ENCODE data around the gene TBC1D2B. TPM values are rescaled to one million over a fixed set of nuclear protein-coding genes. Genes with fewer than 3 reads are reported as not detected.

Gene TBC1D2B
- total RNA-seq, 1 experiment from 2014 or later = 18.3 TPM

GRCh38 chr15:78080088-78080460 is 2.6 kb upstream of the TBC1D2B start:
- no peak overlapping the region for H3K4me3 Mint-ChIP-seq
- H3K9me3 Mint-ChIP-seq = no peaks in the 10 kb centered on the region
- H3K36me3 Mint-ChIP-seq = peaks cover 2% of the 10 kb centered on the region; the same call in 1 of the 2 replicates
- TF ChIP-seq SOX15 (CRISPR knock-in tag; IDR thresholded peaks at IDR 0.05) (no peak), JAZF1 (CRISPR knock-in tag; IDR thresholded peaks at IDR 0.05) (no peak), ZNF532 (CRISPR knock-in tag; IDR thresholded peaks at IDR 0.05; ENCODE audit: borderline replicate concordance) (no peak), CREM (CRISPR knock-in tag; IDR thresholded peaks at IDR 0.05) (no peak)
- TF ChIP-seq, protein P1, sequence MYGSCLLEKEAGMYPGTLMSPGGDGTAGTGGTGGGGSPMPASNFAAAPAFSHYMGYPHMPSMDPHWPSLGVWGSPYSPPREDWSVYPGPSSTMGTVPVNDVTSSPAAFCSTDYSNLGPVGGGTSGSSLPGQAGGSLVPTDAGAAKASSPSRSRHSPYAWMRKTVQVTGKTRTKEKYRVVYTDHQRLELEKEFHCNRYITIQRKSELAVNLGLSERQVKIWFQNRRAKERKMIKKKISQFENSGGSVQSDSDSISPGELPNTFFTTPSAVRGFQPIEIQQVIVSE (CRISPR knock-in tag; IDR thresholded peaks at IDR 0.05; ENCODE audit: borderline replicate concordance) = no peak
- ATAC-seq (no peak), DNase-seq (ENCODE audit: low spot score) (no peak)
- H3K4me1 Mint-ChIP-seq = peaks cover 10% of the 10 kb centered on the region
- POLR2A ChIA-PET = no interaction called here
- CTCF ChIA-PET = interaction anchor here (2.6 kb wide), 1 partner anchor 29 kb away, joined by 10 read pairs; no protein-coding TSS in a partner anchor
- no peak overlapping the region for H3K27ac Mint-ChIP-seq
- H3K27me3 Mint-ChIP-seq (ENCODE audit: low read depth) = peaks cover 6% of the 10 kb centered on the region

DNA sequence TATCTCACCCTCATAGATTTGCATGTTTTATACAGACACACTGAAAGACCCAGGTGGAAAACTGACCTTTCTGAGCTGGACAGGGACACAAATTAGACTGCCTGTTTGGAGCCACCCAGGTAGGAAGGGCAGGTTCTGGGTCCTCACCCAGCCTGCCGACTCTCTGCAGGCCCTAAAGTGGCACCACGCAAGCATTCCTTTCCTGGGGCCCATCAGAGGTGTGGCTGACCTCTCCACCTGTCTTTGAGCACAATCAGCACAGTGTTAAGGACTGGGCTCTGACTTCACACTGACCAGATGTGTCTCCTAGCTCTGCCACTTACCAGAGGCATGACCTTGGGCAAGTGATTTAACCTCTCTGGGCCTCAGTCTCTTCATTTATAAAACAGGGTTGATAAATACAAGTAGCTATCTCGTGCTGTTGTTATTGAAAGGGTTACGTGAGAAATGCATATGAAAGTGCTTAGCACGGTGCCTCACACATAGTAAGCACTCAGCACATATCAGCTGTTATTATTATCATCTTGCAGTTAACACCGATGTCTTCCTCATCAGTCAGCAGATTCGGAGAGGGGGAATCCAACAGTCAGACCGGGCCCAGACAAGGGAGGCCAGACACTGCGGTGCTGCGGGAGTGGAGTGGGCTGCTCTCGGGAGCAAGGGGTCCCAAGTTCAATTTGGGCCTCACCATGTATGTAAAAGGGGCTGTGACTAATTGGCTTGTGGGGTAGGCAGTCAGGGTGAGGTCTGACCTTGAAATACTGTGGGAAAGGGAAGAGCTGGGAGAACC is 2.0 kb upstream of the TBC1D2B start:
- CTCF ChIA-PET = interaction anchor here (2.6 kb wide), 1 partner anchor 29 kb away, joined by 10 read pairs; no protein-coding TSS in a partner anchor
- H3K27ac Mint-ChIP-seq = no peak overlapping the region
- H3K4me1 Mint-ChIP-seq = peaks cover 10% of the 10 kb centered on the region
- POLR2A ChIA-PET = no interaction called here
- no peak overlapping the region for H3K4me3 Mint-ChIP-seq
- peaks cover 2% of the 10 kb centered on the region; the same call in 1 of the 2 replicates for H3K36me3 Mint-ChIP-seq
- ATAC-seq (no peak), DNase-seq (ENCODE audit: low spot score) (no peak)
- peaks cover 6% of the 10 kb centered on the region for H3K27me3 Mint-ChIP-seq (ENCODE audit: low read depth)
- H3K9me3 Mint-ChIP-seq = no peaks in the 10 kb centered on the region
- TF ChIP-seq CTCF (IDR thresholded peaks at IDR 0.05) (no peak), USF2 (CRISPR knock-in tag; IDR thresholded peaks at IDR 0.05) (no peak), NR3C1 (CRISPR knock-in tag; conservative IDR thresholded peaks at IDR 0.05; ENCODE audit: low read depth) (no peak), E2F4 (CRISPR knock-in tag; IDR thresholded peaks at IDR 0.05; ENCODE audit: borderline replicate concordance, low read depth) (no peak), HMGA2 (CRISPR knock-in tag; IDR thresholded peaks at IDR 0.05) (no peak)
- TF ChIP-seq, protein P2, sequence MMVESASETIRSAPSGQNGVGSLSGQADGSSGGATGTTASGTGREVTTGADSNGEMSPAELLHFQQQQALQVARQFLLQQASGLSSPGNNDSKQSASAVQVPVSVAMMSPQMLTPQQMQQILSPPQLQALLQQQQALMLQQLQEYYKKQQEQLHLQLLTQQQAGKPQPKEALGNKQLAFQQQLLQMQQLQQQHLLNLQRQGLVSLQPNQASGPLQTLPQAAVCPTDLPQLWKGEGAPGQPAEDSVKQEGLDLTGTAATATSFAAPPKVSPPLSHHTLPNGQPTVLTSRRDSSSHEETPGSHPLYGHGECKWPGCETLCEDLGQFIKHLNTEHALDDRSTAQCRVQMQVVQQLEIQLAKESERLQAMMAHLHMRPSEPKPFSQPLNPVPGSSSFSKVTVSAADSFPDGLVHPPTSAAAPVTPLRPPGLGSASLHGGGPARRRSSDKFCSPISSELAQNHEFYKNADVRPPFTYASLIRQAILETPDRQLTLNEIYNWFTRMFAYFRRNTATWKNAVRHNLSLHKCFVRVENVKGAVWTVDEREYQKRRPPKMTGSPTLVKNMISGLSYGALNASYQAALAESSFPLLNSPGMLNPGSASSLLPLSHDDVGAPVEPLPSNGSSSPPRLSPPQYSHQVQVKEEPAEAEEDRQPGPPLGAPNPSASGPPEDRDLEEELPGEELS (CRISPR knock-in tag; IDR thresholded peaks at IDR 0.05) = no peak
- TF ChIP-seq, protein P3, sequence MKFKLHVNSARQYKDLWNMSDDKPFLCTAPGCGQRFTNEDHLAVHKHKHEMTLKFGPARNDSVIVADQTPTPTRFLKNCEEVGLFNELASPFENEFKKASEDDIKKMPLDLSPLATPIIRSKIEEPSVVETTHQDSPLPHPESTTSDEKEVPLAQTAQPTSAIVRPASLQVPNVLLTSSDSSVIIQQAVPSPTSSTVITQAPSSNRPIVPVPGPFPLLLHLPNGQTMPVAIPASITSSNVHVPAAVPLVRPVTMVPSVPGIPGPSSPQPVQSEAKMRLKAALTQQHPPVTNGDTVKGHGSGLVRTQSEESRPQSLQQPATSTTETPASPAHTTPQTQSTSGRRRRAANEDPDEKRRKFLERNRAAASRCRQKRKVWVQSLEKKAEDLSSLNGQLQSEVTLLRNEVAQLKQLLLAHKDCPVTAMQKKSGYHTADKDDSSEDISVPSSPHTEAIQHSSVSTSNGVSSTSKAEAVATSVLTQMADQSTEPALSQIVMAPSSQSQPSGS (CRISPR knock-in tag; IDR thresholded peaks at IDR 0.05; ENCODE audit: borderline replicate concordance, low read depth) = no peak
- TF ChIP-seq, protein P1 (CRISPR knock-in tag; IDR thresholded peaks at IDR 0.05; ENCODE audit: borderline replicate concordance) = no peak
- TF ChIP-seq, protein P4, sequence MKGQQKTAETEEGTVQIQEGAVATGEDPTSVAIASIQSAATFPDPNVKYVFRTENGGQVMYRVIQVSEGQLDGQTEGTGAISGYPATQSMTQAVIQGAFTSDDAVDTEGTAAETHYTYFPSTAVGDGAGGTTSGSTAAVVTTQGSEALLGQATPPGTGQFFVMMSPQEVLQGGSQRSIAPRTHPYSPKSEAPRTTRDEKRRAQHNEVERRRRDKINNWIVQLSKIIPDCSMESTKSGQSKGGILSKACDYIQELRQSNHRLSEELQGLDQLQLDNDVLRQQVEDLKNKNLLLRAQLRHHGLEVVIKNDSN (CRISPR knock-in tag; IDR thresholded peaks at IDR 0.05) = no peak

All from WTC11 (cell line).